ENCODE results near the gene RAP2C. TPM values are rescaled to one million over a fixed set of nuclear protein-coding genes. Genes with fewer than 3 reads are reported as not detected.

The RAP2C gene
- total and polyA plus RNA-seq, 2 experiments from 2014 or later, result 14.5 to 25.0 TPM

GRCh38 chrX:132187451-132187850 is 31.8 kb downstream of the RAP2C start (continued):
- TF ChIP-seq ZNF462 (CRISPR knock-in tag; IDR thresholded peaks at IDR 0.05), result no peak
- no peak for TF ChIP-seq EZH2phosphoT487 (IDR thresholded peaks at IDR 0.05; ENCODE audit: unreplicated experiment)
- TF ChIP-seq NANOG (IDR thresholded peaks at IDR 0.05; ENCODE audit: borderline replicate concordance), result no peak
- no peak for TF ChIP-seq ZNF114 (CRISPR knock-in tag; IDR thresholded peaks at IDR 0.05)
- TF ChIP-seq CREB1 (CRISPR knock-in tag; IDR thresholded peaks at IDR 0.05; ENCODE audit: low read depth), result no peak
- TF ChIP-seq POLR2AphosphoS5 (IDR thresholded peaks at IDR 0.05; ENCODE audit: low read depth), result no peak
- TF ChIP-seq EZH2 (IDR thresholded peaks at IDR 0.05; ENCODE audit: low read depth, unreplicated experiment), result no peak

DNA sequence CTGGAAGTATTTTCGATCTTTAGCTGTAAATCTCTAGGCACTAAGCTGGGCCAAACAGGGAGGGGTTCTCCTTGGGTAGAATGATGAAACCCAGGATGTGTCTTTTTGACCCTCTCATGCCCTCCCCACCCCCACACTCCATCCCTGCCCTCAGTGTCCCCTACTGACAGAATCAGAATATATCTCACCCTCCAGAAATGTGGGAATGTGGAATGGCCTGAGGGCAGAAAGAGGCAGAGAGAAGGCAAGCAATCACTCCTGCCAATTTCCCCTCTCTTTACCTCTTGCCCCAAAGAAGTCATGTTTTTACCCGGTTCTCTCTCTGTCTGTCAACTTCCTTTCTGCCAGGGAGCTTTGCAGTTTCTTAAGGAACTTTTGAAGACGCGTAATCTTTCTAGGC is 34.4 kb downstream of the RAP2C start:
- H2AFZ ChIP-seq, result no peak overlapping the region
- Mint-ChIP-seq H3K27ac (no peak overlapping the region), H3K4me1 (peaks cover 5% of the 10 kb centered on the region; the same call in 2 of the 3 replicates)
- TF ChIP-seq, protein P1, sequence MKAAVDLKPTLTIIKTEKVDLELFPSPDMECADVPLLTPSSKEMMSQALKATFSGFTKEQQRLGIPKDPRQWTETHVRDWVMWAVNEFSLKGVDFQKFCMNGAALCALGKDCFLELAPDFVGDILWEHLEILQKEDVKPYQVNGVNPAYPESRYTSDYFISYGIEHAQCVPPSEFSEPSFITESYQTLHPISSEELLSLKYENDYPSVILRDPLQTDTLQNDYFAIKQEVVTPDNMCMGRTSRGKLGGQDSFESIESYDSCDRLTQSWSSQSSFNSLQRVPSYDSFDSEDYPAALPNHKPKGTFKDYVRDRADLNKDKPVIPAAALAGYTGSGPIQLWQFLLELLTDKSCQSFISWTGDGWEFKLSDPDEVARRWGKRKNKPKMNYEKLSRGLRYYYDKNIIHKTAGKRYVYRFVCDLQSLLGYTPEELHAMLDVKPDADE (IDR thresholded peaks at IDR 0.05), result no peak
- TF ChIP-seq NANOG (IDR thresholded peaks at IDR 0.05; ENCODE audit: borderline replicate concordance), result no peak
- no peak for TF ChIP-seq CTCF (conservative IDR thresholded peaks at IDR 0.05; ENCODE audit: low read depth in 2 of 2)
- TF ChIP-seq REST (IDR thresholded peaks at IDR 0.05; ENCODE audit: unreplicated experiment), result no peak
- TF ChIP-seq POLR2AphosphoS5 (IDR thresholded peaks at IDR 0.05; ENCODE audit: low read depth), result no peak
- no peak for TF ChIP-seq STAT1 (IDR thresholded peaks at IDR 0.05; ENCODE audit: unreplicated experiment)
- no peak for TF ChIP-seq EZH2 (IDR thresholded peaks at IDR 0.05; ENCODE audit: low read depth, unreplicated experiment)
- TF ChIP-seq ZNF331 (CRISPR knock-in tag; IDR thresholded peaks at IDR 0.05; ENCODE audit: low read depth), result no peak

More for the DNA sequence above, 34.4 kb downstream of the RAP2C start:
- no peaks in the 10 kb centered on the region for H4K20me1 ChIP-seq (replicated peaks; ENCODE audit: insufficient read depth)
- H3K9me2 ChIP-seq (ENCODE audit: insufficient read depth), result no peaks in the 10 kb centered on the region
- no peaks in the 10 kb centered on the region for H3K79me2 ChIP-seq (replicated peaks; ENCODE audit: insufficient read depth)
- ATAC-seq (no peak), DNase-seq (ENCODE audit: low spot score) (no peak)
- H3K4me3 ChIP-seq, result no peak overlapping the region
- H3K36me3 ChIP-seq (ENCODE audit: insufficient read depth), result no peaks in the 10 kb centered on the region
- H3F3A ChIP-seq (replicated peaks; ENCODE audit: low read depth), result no peaks in the 10 kb centered on the region
- no peaks in the 10 kb centered on the region for H3K4me1 ChIP-seq (ENCODE audit: insufficient read depth)
- H3K27ac ChIP-seq (ENCODE audit: low read depth), result no peak overlapping the region
- Mint-ChIP-seq H3K9me3 (no peaks in the 10 kb centered on the region), H3K36me3 (ENCODE audit: low read depth) (no peaks in the 10 kb centered on the region), H3K4me3 (no peak overlapping the region), H3K27me3 (ENCODE audit: insufficient read depth, low read depth, poor library complexity) (no peaks in the 10 kb centered on the region)
- no peak overlapping the region for H3K4me2 ChIP-seq
- no peaks in the 10 kb centered on the region for H3K27me3 ChIP-seq (ENCODE audit: insufficient read depth)

Data from GM23338 (cell line).